ENCODE measurements around the gene SFMBT1.

- peak; percentile 83 to 87 for TF ChIP-seq CTCF (conservative IDR thresholded peaks at IDR 0.05 in 1 of 2, IDR thresholded peaks at IDR 0.05 in 1 of 2; ENCODE audit: extremely low read depth in 1 of 2, insufficient read depth in 1 of 2, low read depth in 1 of 2, low read length in 2 of 2)
- TF ChIP-seq EZH2 (IDR thresholded peaks at IDR 0.05; ENCODE audit: borderline replicate concordance, low read length), result no peak
Observed at GRCh38 chr3:52934630-52935530, 111.0 kb downstream of the SFMBT1 start.

Data from mammary epithelial cell (primary cell).